Measurements from ENCODE around the gene EXOC1.
"Not testable (repeated sequence)": the region's sequence is repeated elsewhere in the genome, so short reads cannot be mapped to it uniquely, and the experiment has no call there.

The EXOC1 gene, protein sequence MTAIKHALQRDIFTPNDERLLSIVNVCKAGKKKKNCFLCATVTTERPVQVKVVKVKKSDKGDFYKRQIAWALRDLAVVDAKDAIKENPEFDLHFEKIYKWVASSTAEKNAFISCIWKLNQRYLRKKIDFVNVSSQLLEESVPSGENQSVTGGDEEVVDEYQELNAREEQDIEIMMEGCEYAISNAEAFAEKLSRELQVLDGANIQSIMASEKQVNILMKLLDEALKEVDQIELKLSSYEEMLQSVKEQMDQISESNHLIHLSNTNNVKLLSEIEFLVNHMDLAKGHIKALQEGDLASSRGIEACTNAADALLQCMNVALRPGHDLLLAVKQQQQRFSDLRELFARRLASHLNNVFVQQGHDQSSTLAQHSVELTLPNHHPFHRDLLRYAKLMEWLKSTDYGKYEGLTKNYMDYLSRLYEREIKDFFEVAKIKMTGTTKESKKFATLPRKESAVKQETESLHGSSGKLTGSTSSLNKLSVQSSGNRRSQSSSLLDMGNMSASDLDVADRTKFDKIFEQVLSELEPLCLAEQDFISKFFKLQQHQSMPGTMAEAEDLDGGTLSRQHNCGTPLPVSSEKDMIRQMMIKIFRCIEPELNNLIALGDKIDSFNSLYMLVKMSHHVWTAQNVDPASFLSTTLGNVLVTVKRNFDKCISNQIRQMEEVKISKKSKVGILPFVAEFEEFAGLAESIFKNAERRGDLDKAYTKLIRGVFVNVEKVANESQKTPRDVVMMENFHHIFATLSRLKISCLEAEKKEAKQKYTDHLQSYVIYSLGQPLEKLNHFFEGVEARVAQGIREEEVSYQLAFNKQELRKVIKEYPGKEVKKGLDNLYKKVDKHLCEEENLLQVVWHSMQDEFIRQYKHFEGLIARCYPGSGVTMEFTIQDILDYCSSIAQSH

DNA sequence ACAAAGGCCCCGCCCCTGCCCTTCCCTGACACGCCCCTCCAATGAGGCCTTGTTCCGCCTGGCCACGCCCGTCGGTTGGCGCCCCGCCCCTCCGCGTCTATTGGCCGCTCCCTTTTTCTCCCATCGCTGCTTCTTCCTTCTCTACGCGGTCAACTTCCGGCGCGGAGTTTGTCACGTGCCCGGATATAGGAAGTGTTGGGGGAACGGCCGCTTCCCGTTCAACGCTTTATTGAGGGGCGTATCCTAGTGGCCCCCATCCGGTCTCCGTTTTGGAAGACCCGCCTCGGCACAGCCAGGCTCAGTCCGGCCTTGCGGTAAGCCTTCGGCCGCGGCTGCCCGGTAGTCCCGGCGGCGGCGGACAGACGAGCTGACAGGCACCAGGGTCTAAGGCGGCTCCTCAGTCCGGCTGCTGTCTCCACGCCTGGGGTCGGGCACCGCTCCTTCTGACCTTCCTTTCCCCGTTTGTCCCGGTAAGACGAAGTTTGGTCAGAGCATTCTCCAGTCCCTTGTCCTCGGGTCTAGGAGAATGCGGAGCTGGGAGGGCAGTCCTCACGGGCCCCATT, at the start of gene EXOC1:
EXOC1 (plus strand) TSS at position 165 of the 563 bp plus-strand sequence. CDS start 4,676 bp downstream, outside the sequence.
- peak; percentile 98 for DNase-seq

DNA sequence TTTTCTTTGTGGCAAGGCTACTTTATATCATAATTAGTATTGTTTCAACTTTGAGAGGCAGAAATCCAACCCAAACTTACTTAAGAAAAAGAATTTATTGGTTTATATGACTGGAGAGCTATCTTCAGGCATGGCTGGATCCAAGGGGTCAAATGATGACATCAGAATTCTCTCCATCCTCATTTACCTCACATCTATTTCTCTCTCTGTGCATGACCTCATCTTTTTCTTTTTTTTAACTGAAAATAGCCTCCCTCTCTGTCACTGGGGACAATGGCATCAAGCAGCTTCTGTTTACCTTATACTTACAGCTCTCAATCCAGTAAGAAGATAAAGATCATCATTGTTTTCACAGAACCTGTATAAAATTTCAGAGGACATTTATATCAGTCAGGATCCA, 45.9 kb upstream of the EXOC1 start:
- no peak for DNase-seq

DNA sequence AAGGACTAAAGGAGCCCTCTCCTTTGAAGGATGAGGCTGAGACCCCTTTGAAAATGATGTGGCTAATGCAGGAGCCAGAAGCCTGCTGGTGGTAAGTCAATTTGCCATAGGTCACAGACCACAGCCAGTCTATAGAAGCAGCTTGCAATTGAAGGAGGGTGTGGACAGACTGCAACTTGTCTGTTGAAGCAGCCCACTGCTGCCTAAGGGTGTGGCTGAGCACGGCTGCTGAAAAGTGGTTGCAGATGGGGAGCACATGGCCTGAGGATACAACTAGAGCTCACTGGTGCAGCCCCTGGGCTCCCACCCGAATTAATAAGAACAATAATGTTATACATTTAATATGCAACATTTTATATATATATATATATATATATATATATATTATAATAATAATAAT, 45.3 kb upstream of the EXOC1 start:
- no peak for DNase-seq

DNA sequence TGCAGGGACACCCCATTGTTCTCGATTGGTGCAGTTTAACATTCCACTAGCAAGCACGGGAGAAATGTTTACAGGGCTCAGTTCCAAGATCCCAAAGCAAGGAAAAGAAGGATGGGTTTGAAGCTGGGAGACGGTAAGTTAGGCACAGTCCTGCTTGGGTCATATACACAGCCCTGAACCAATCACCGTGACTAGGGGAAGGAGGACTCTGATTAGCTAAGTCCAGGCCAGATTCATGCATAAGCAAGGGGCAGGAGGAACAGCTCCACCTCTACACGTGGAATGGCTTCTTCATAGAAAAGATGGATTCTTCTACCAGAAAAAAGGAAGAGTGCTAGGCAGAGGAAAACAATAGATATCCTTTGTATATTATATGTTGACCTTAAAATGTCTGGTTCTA, 44.8 kb upstream of the EXOC1 start:
- DNase-seq = no peak

DNA sequence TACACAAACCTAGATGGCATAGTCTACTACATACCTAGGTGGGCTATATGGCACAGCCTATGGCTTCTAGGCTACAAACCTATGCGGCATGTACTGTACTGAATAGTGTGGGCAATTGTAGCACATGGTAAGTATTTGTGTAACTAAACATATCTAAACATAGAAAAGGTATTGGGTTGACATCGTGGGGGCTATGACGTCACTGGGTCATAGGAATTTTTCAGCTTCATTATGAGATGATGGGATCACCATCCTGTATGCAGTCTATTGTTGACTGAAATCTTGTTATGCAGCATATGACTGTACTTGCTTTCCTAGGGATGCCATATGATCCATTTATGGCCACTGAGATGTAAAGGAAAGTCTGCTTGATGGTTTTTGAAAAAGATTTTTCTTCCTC, 35.8 kb upstream of the EXOC1 start:
- DNase-seq = no peak

DNA sequence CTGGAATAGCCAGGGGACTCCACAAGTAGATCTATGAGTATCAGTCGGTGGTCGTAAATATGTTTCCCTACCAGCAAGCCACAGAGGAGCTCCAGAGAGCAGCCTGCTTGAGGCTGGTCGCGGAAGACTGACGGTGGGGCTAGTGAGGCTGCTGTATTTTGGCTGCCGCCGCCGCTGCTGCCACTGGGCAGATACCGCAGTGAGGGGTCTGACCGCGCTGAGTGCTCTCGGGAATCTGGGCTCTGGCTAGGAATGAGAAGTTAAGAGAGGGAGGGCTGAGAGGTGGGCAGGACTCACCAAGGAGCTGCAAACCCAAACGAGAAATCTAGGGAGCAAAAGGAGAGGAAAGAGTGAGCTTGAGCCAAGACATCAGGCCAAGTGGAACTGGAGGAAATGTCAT, 33.8 kb upstream of the EXOC1 start, which contains the start of gene EXOC1L:
EXOC1L (plus strand) TSS at position 157 of the 400 bp plus-strand sequence; CDS start at position 394, 237 bp downstream.
- DNase-seq = no peak

DNA sequence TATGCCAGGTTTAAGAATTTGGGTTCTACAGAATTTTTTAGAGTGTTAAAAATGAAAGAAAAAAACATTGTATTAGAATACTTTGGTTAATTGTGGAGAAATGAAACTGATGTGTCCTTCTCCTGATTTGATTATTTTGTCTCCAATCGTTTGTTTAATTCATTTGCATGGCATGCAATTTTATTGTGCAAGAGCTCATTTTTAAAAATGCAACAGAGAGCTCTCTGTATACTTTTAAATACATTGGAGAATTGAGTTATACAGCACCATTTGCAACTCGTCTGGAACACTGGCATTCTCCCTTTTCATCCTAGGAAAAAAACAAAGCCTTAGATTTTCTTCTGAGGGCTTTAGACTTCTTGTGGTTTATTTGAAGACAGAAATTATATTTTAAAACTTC, 33.2 kb upstream of the EXOC1 start:
- no peak for DNase-seq

DNA sequence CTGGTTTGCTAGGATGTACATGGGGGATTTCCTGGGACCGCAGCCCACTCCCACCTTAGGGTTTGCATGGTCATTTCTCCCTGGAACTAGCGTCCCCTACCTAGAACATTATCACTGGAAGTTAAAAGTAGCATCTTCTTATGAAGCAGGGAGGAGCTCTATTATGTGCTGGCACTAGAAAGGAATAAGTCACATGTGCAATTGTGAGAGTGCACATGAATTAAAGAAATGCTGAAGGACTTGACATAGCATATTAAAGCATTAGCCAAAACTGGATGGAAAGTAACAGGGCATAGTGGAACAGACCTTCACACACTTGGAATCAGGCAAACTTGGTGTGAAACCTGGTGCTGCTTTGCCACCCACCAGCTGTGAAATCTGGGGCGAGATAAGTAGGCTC, 31.1 kb upstream of the EXOC1 start:
- DNase-seq = no peak

DNA sequence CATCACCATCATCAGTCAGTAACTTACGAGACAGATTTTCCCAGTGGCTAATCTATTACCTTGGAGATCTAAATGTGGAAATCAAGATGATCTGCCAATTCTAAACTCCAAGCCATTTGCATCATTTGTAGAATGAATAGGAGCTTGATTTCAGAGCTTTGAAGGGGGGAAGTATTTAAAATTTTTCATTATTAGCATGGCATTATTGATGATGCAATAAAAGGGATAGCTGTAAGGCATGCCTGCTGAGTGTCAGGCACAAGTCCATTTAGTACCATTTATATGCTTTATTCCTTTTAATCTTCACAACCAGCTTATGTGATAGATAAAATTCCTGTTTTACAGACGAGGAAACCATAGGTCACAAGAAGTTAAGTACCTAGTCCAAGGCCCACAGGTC, 28.6 kb upstream of the EXOC1 start:
- no peak for DNase-seq

DNA sequence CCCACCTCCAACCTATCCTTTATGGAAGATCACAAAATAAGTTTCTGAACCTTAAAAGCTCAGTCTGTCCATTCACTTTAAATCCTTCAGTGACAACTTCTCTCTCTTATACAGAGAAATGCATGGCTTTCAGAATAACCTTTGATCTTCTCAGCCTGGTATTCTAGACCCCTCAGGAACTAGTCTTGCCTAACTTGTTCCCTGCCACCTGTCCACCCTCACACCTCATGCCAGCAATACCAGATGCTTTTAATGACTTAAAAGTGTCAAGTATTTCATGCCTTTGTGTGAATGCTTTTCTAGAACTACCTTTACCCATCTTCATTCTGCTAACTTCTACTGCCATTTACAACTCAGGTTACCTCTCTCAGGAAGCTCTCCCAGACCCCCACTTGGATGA, 26.5 kb upstream of the EXOC1 start:
- no peak for DNase-seq

DNA sequence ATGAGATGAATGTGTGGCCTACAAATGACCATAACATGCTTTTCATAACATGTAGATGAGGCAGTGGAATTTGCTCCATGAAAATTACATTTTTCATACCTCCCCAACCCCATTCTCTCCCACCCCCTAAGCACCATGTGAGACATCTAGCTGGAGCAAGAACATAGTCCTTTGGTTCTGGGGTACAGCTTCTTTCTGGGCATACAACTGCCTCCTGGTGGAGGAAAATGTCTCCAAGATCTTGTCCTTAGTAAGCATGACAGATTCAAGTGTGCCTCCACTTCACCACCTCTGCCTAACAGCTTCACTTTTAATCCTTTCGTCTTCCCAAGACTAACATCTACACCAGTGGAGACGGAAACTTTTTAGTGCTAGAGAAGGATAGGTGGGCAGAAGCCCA, 25.9 kb upstream of the EXOC1 start:
- no peak for DNase-seq

DNA sequence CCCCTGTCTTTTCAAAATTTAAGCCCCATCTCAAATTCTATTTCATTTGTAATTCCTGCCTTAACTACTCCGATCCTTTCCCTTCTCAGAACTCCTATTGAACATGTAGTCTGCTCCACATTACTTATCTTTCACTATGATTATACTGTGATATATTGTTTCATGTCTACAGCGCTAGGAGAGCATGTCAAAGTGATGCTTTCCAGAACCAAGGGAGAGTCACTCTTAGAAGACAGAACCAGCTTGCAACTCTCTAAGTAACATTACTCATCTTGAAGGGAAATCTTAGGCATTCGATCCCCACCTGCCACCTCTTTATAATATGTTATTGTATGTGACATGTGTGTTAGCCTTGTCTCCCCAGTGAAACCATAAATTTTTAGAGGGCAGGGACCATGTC, 23.4 kb upstream of the EXOC1 start:
- no peak for DNase-seq

DNA sequence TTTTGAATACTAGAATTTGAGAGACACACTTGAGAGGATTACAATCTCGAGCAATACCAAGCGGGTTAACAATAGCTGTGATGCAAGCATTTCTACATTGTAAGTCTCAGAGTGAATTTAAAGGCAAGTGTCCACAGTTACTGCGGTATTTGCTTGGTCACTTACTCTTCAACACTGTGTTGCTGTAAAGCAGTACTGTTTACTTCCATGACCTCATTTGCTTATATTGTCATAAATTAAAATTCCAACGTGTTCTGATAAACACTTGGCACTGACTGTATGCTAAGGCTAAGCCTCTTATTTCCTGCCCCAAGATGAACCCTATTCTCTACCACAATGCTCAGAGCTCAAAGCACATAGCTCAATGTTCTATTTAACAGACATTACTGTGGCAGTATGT, 22.7 kb upstream of the EXOC1 start:
- DNase-seq = no peak

DNA sequence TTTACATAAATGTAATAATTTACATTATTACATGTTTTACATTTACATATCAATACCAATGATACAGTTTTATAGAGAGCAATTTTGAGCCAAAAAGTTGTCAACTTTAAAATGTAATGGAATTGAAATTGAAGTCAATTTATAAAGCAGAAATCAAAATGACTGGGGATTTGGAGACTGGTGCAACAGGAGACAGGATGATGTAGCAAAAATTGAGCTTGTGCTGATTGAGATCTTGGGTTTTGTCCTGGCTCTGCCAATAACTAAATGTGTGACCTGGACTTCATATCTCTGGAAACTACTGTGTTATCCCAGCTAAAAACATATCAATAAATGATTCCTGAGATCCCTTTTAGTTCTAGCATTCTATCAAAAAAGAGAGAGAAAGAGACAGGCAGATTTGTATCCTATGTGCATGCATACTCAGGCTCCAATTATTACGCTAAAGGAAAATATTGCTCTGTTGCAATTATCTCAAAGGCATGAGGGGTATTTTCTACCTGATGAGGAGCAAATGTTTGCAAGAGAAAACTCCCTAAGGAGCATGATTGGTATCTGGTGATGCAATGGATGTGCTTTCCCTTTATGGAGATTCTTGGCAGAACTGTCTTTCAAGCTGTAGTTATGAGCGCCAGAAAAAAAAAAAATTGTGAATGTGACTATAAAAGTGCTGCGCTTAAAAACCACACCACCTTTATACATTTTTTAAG, 19.2 kb upstream of the EXOC1 start:
- DNase-seq = no peak

DNA sequence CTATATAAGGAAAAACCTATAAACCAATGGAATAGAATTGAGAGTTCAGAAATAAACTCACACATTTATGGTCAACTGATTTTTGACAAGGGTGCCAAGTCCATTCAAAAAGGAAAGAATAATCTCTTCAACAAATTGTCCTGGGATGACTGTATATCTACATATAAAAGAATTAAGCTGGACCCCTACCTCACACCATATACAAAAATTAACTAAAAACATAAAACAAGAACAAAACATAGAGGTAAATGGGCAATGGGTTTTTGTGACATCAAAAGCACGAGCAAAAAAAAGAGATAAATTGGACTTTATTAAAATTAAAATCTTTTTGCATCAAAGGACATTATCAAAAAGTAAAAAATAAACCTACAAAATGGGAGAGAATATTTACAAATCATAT, 15.5 kb upstream of the EXOC1 start:
- DNase-seq = no peak

DNA sequence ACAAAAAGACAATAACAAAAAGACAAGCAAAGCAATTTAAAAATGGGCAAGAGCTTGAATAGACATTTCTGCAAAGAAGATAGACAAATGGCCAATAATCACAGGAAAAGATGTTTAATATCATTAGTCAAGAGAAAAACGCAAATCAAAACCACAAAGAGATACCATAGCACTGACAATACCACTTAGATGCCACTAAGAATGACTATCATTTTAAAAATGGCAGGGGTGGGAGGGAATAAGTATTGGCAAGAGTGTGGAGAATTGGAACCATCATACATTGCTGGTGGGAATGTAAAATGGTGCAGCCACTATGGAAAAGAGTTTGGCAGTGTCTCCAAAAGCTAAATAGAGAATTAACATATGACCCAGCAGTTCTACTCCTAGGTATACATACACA, 15.1 kb upstream of the EXOC1 start:
- no peak for DNase-seq

DNA sequence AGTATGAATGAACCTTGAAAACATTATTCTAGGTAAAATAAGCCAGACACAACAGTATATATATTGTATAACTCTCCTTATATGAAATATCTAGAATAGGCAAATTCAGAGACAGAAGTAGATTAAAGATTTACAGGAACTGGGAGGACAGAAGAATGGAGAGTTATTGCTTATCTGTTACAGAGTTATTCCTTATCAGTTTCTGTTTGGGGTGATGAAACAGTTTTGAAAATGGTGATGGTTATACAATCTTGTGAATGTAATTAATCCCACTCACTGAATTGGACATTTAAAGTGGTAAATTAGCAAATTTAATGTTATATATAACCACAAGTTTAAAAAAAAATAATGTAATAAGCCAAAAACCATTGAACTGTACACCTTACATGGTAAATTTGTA, 14.5 kb upstream of the EXOC1 start:
- no peak for DNase-seq

DNA sequence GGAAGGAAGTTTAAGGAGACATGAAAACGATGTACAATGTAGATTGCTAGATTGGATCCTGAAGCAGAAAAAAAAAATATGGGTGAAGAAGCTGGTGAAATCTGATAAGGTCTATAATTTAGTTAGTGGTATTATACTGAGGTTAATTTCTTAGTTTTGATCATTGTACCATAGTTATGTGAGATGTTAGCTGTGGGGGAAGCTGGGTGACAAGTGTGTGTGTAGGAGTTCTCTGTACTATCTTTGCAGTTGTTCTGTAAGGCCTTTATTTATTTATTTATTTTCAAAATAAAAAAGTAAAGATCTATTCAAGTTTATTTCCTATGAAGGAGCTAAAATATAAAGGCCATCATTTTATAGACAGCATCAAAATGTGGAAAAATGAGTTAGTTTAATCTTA, 12.5 kb upstream of the EXOC1 start:
- no peak for DNase-seq

DNA sequence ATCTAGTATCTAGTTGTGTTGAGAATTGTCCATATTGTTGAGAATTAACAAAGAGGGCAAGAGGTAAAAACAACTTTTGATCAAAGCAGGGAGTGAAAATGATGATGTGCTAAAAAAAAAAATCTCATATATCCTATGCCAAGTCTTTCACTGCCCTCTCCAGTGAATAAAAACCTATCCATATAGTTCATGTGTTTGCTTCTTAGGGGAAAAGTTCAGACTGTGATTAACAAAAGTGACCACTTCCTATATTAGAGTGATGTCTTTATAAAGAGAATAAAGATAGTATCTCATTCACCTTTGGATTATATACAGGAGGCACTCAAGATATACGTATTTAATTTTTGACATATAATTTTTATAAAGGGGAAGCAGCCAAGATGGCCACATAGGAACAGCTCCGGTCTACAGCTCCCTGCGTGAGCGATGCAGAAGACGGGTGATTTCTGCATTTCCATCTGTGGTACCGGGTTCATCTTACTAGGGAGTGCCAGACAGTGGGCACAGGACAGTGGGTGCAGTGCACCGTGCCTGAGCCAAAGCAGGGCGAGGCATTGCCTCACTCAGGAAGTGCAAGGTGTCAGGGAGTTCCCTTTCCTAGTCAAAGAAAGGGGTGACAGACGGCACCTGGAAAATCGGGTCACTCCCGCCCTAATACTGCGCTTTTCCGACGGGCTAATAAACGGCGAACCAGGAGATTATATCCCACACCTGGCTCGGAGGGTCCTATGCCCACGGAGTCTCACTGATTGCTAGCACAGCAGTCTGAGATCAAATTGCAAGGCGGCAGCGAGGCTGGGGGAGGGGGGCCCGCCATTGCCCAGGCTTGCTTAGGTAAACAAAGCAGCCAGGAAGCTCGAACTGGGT, 11.8 kb upstream of the EXOC1 start:
- DNase-seq = not testable (repeated sequence)

DNA sequence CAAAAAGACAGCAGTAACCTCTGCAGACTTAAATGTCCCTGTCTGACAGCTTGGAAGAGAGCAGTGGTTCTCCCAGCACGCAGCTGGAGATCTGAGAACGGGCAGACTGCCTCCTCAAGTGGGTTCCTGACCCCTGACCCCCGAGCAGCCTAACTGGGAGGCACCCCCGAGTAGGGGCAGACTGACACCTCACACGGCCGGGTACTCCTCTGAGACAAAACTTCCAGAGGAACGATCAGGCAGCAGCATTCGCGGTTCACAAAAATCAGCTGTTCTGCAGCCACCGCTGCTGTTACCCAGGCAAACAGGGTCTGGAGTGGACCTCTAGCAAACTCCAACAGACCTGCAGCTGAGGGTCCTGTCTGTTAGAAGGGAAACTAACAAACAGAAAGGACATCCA, 11.1 kb upstream of the EXOC1 start:
- DNase-seq = not testable (repeated sequence)

DNA sequence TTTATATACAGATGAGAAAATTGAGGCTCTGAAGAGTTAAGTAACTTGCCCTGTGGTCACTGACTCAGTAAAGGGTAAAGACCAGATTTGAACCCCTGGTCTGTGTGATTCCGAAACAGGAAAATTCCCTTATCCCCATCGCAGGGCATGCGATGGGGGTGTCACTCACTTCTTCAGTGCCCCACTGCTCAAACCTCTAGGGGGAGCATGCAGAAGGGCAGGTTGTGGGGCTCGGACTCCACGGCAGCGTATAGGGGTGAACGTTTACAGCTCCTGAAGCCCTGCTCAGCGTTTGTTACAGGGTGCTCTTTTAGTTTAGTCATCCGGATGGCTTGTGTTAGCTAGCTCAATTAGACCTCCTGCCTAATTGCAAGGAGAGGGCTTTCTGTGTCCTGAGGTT, 3.7 kb upstream of the EXOC1 start:
- DNase-seq = no peak

DNA sequence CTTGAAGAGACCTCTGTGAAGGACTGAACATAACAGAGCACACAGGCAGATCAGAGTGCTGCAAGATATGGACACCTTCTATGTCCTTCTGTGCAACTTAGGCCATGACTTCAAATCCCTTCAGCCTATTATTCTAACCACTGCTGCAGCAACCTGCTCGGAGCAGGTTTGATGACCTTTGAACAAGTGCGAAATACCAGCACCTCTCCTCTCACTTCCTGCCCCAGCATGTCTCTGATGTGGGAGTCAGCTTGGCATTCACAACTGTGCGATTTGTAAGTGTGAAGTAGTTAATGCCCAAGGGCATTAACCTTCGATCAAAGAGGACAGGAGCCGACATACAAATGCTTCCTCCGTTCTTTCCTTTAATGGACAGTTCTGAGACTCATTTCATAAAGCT, 1.6 kb upstream of the EXOC1 start:
- no peak for DNase-seq

All from inflammatory macrophage treated with lipopolysaccharide for 4 hours (primary cell).